ENCODE data around the gene MGAT4A.
A peak's percentile ranks its signal among the peaks of the same experiment; 100 is the strongest.

MGAT4A gene

GRCh38 chr2:98607104-98607503 is 123.8 kb downstream of the MGAT4A start:
- DNase-seq (ENCODE audit: low spot score): no peak
- ATAC-seq (ENCODE audit: low read depth): no peak
- Histone ChIP-seq H3K9me3 (ENCODE audit: severe bottlenecking) (no peaks in the 10 kb centered on the region), H3K27ac (ENCODE audit: poor library complexity, severe bottlenecking) (no peak overlapping the region), H3K36me3 (ENCODE audit: low read depth) (peaks cover 45% of the 10 kb centered on the region), H3K4me1 (ENCODE audit: insufficient read depth, poor library complexity, severe bottlenecking) (peaks cover 10% of the 10 kb centered on the region), H3K4me3 (ENCODE audit: severe bottlenecking) (peak overlapping the region; percentile 90), H3K27me3 (ENCODE audit: insufficient read depth, poor library complexity, severe bottlenecking) (no peaks in the 10 kb centered on the region)
- TF ChIP-seq, protein P1, sequence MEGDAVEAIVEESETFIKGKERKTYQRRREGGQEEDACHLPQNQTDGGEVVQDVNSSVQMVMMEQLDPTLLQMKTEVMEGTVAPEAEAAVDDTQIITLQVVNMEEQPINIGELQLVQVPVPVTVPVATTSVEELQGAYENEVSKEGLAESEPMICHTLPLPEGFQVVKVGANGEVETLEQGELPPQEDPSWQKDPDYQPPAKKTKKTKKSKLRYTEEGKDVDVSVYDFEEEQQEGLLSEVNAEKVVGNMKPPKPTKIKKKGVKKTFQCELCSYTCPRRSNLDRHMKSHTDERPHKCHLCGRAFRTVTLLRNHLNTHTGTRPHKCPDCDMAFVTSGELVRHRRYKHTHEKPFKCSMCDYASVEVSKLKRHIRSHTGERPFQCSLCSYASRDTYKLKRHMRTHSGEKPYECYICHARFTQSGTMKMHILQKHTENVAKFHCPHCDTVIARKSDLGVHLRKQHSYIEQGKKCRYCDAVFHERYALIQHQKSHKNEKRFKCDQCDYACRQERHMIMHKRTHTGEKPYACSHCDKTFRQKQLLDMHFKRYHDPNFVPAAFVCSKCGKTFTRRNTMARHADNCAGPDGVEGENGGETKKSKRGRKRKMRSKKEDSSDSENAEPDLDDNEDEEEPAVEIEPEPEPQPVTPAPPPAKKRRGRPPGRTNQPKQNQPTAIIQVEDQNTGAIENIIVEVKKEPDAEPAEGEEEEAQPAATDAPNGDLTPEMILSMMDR (IDR thresholded peaks at IDR 0.05; ENCODE audit: poor library complexity, severe bottlenecking): no peak

GRCh38 chr2:98606431-98606830 is 124.5 kb downstream of the MGAT4A start:
- H3K9me3 ChIP-seq (ENCODE audit: severe bottlenecking): no peaks in the 10 kb centered on the region
- no peak for ATAC-seq (ENCODE audit: low read depth)
- TF ChIP-seq, protein P1 (IDR thresholded peaks at IDR 0.05; ENCODE audit: poor library complexity, severe bottlenecking): no peak
- H3K4me1 ChIP-seq (ENCODE audit: insufficient read depth, poor library complexity, severe bottlenecking): peaks cover 10% of the 10 kb centered on the region
- H3K4me3 ChIP-seq (ENCODE audit: severe bottlenecking): no peak overlapping the region
- no peaks in the 10 kb centered on the region for H3K27me3 ChIP-seq (ENCODE audit: insufficient read depth, poor library complexity, severe bottlenecking)
- no peak overlapping the region for H3K27ac ChIP-seq (ENCODE audit: poor library complexity, severe bottlenecking)
- H3K36me3 ChIP-seq (ENCODE audit: low read depth): peaks cover 48% of the 10 kb centered on the region
- DNase-seq (ENCODE audit: low spot score): no peak

DNA sequence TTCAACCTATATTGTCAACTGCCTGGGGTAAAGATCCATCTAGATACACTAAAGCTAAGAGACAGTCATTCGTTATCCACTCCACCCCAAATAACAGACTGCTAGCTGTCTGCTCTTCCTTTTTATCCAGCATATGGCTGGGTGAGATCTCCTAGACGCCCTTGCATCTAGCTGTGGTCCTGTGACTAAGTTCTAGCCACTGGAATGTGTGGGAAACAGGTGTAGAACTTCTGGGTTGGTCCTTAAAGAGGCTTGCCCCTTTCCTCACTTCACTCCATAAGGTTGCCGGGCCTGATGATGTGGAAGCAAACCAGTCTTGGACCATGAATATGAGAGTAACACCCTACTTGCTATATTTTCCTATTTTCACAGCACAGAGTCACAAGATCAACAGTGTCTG is 125.9 kb downstream of the MGAT4A start:
- no peak for DNase-seq (ENCODE audit: low spot score)
- H3K9me3 ChIP-seq (ENCODE audit: severe bottlenecking): no peaks in the 10 kb centered on the region
- H3K27ac ChIP-seq (ENCODE audit: poor library complexity, severe bottlenecking): no peak overlapping the region
- TF ChIP-seq, protein P1 (IDR thresholded peaks at IDR 0.05; ENCODE audit: poor library complexity, severe bottlenecking): no peak
- H3K4me3 ChIP-seq (ENCODE audit: severe bottlenecking): no peak overlapping the region
- no peaks in the 10 kb centered on the region for H3K27me3 ChIP-seq (ENCODE audit: insufficient read depth, poor library complexity, severe bottlenecking)
- peaks cover 10% of the 10 kb centered on the region for H3K4me1 ChIP-seq (ENCODE audit: insufficient read depth, poor library complexity, severe bottlenecking)
- H3K36me3 ChIP-seq (ENCODE audit: low read depth): peaks cover 48% of the 10 kb centered on the region
- ATAC-seq (ENCODE audit: low read depth): no peak

- DNase-seq (ENCODE audit: low spot score) (no peak), ATAC-seq (ENCODE audit: low read depth) (no peak)
- Histone ChIP-seq H3K9me3 (ENCODE audit: severe bottlenecking) (no peaks in the 10 kb centered on the region), H3K27ac (ENCODE audit: poor library complexity, severe bottlenecking) (no peak overlapping the region), H3K4me3 (ENCODE audit: severe bottlenecking) (no peak overlapping the region), H3K36me3 (ENCODE audit: low read depth) (peaks cover 48% of the 10 kb centered on the region), H3K4me1 (ENCODE audit: insufficient read depth, poor library complexity, severe bottlenecking) (peaks cover 5% of the 10 kb centered on the region), H3K27me3 (ENCODE audit: insufficient read depth, poor library complexity, severe bottlenecking) (no peaks in the 10 kb centered on the region)
- TF ChIP-seq, protein P1 (IDR thresholded peaks at IDR 0.05; ENCODE audit: poor library complexity, severe bottlenecking): no peak
These were observed 126.4 kb downstream of the MGAT4A start for GRCh38 chr2:98604547-98604946.

GRCh38 chr2:98601532-98602132 is 129.3 kb downstream of the MGAT4A start:
- Histone ChIP-seq H3K9me3 (ENCODE audit: severe bottlenecking) (no peaks in the 10 kb centered on the region), H3K4me1 (ENCODE audit: insufficient read depth, poor library complexity, severe bottlenecking) (peaks cover 8% of the 10 kb centered on the region), H3K27ac (ENCODE audit: poor library complexity, severe bottlenecking) (no peak overlapping the region), H3K36me3 (ENCODE audit: low read depth) (peaks cover 64% of the 10 kb centered on the region), H3K4me3 (ENCODE audit: severe bottlenecking) (no peak overlapping the region), H3K27me3 (ENCODE audit: insufficient read depth, poor library complexity, severe bottlenecking) (no peaks in the 10 kb centered on the region)
- TF ChIP-seq, protein P1 (IDR thresholded peaks at IDR 0.05; ENCODE audit: poor library complexity, severe bottlenecking): peak; percentile 61
- ATAC-seq (ENCODE audit: low read depth) (peak; percentile 75), DNase-seq (ENCODE audit: low spot score) (no peak)

All from RWPE2 (cell line).